HG03565 (cell line): ENCODE results near the gene EZH1.

Experiments
- ATAC-seq: cut with Tn5 transposase; IDR thresholded peaks from one replicate; pipeline ENCODE4 v1.9.1; 2021; ENCODE audit warnings: mild to moderate bottlenecking, moderate library complexity; ENCODE audit not compliant: unreplicated experiment

EZH1 gene

GRCh38 chr17:42685831-42686230 is 59.0 kb downstream of the EZH1 start:
- ATAC-seq, result no peak

- no peak for ATAC-seq
Measured at GRCh38 chr17:42684929-42685556, 59.8 kb downstream of the EZH1 start.

- ATAC-seq, result no peak
Measured at GRCh38 chr17:42683407-42684034, 61.3 kb downstream of the EZH1 start.

GRCh38 chr17:42682722-42683403 is 62.0 kb downstream of the EZH1 start:
- ATAC-seq, result no peak

- no peak for ATAC-seq
Measured at GRCh38 chr17:42681976-42682721, 62.7 kb downstream of the EZH1 start, which contains the start of gene CNTNAP1. CNTNAP1 (plus strand) TSS chr17:42682531; CDS start chr17:42682830, 299 bp downstream.

GRCh38 chr17:42680331-42680808 is 64.5 kb downstream of the EZH1 start:
- no peak for ATAC-seq

GRCh38 chr17:42679492-42680330 is 65.1 kb downstream of the EZH1 start:
- ATAC-seq, result no peak

- no peak for ATAC-seq
Measured at GRCh38 chr17:42678951-42679491, 65.8 kb downstream of the EZH1 start.

GRCh38 chr17:42677921-42678781 is 66.7 kb downstream of the EZH1 start:
- no peak for ATAC-seq

GRCh38 chr17:42677012-42677857 is 67.6 kb downstream of the EZH1 start:
- ATAC-seq, result peak; percentile 66

- no peak for ATAC-seq
Measured at GRCh38 chr17:42676424-42677011, 68.3 kb downstream of the EZH1 start, which contains the start of gene PLEKHH3. PLEKHH3 (minus strand) TSS chr17:42676994; CDS start chr17:42676563, 431 bp downstream.

GRCh38 chr17:42675965-42676423 is 68.8 kb downstream of the EZH1 start:
- ATAC-seq, result no peak

- no peak for ATAC-seq
Measured at GRCh38 chr17:42675348-42675964, 69.4 kb downstream of the EZH1 start.

- no peak for ATAC-seq
Measured at GRCh38 chr17:42674755-42675347, 70.0 kb downstream of the EZH1 start.

GRCh38 chr17:42673885-42674754 is 70.7 kb downstream of the EZH1 start:
- ATAC-seq, result no peak
